ENCODE results near the gene SMIM30. TPM values are rescaled to one million over a fixed set of nuclear protein-coding genes. Genes with fewer than 3 reads are reported as not detected.

Gene SMIM30
- total and polyA plus RNA-seq, 2 of the 8 experiments (the other 6 are each of a cell fraction or from before 2014, with no cell fraction given), result 35.2 to 49.7 TPM

- TF ChIP-seq E2F6 (IDR thresholded peaks at IDR 0.05) (no peak), KDM1A (IDR thresholded peaks at IDR 0.05; ENCODE audit: borderline replicate concordance, low read length) (no peak), KDM4A (IDR thresholded peaks at IDR 0.05; ENCODE audit: low read depth, low read length, severe bottlenecking) (no peak), SUZ12 (IDR thresholded peaks at IDR 0.05; ENCODE audit: low read length) (no peak), CHD7 (IDR thresholded peaks at IDR 0.05; ENCODE audit: insufficient replicate concordance, low read length) (no peak), BCL11A (IDR thresholded peaks at IDR 0.05; ENCODE audit: low read depth in 2 of 2, low read length in 2 of 2) (no peak), CHD2 (IDR thresholded peaks at IDR 0.05; ENCODE audit: low read length) (no peak), FOSL1 (IDR thresholded peaks at IDR 0.05; ENCODE audit: insufficient read depth, low read depth, low read length) (no peak), RNF2 (IDR thresholded peaks at IDR 0.05; ENCODE audit: borderline replicate concordance, low read depth, low read length, missing control alignments, poor library complexity, severe bottlenecking) (no peak), SRF (IDR thresholded peaks at IDR 0.05; ENCODE audit: low read depth, low read length) (no peak)
These were observed 19.0 kb downstream of the SMIM30 start (continued) for GRCh38 chr7:113099284-113099919.

All from H1 (cell line).